NOMO-1 treated with dmso at 0.1 percent for 144 hours (cell line): ENCODE data around the gene TRPM7.
"Not testable (repeated sequence)": the region's sequence is repeated elsewhere in the genome, so short reads cannot be mapped to it uniquely, and the experiment has no call there.

Experiments
- DNase-seq: peaks from one replicate; lab custom pipeline; 2025; ENCODE audit not compliant: unreplicated experiment; lab: John Stamatoyannopoulos, UW

The TRPM7 gene

GRCh38 chr15:50686469-50687301 is at the start of gene TRPM7:
TSS of gene TRPM7 (minus strand) at chr15:50686797. CDS start at chr15:50686533, 264 bp downstream.
- DNase-seq = peak; percentile 87

GRCh38 chr15:50735156-50735555 is 48.6 kb upstream of the TRPM7 start:
- DNase-seq = no peak

- DNase-seq = no peak
These were observed 39.7 kb upstream of the TRPM7 start for GRCh38 chr15:50726315-50726714.

GRCh38 chr15:50718700-50719125 is 32.1 kb upstream of the TRPM7 start:
- DNase-seq = no peak

- DNase-seq = no peak
These were observed 25.4 kb upstream of the TRPM7 start for GRCh38 chr15:50712018-50712417.

GRCh38 chr15:50710585-50710984 is 24.0 kb upstream of the TRPM7 start:
- no peak for DNase-seq

- DNase-seq = no peak
These were observed 21.4 kb upstream of the TRPM7 start for GRCh38 chr15:50707878-50708427.

- no peak for DNase-seq
These were observed 16.3 kb upstream of the TRPM7 start for GRCh38 chr15:50702762-50703334.

GRCh38 chr15:50698101-50698500 is 11.5 kb upstream of the TRPM7 start:
- no peak for DNase-seq

- no peak for DNase-seq
These were observed 10.7 kb upstream of the TRPM7 start for GRCh38 chr15:50697109-50697797.

- DNase-seq = not testable (repeated sequence)
These were observed 8.1 kb upstream of the TRPM7 start for GRCh38 chr15:50694634-50695165.

GRCh38 chr15:50687302-50687902 is 805 bp upstream of the TRPM7 start:
- no peak for DNase-seq

GRCh38 chr15:50685976-50686468 is 575 bp downstream of the TRPM7 start:
- peak; percentile 23 for DNase-seq

- no peak for DNase-seq
These were observed 1.2 kb downstream of the TRPM7 start for GRCh38 chr15:50685191-50685975.

- no peak for DNase-seq
These were observed 5.1 kb downstream of the TRPM7 start for GRCh38 chr15:50681467-50681866.

GRCh38 chr15:50676799-50677483 is 9.7 kb downstream of the TRPM7 start:
- DNase-seq = no peak

GRCh38 chr15:50675535-50676144 is 11.0 kb downstream of the TRPM7 start:
- DNase-seq = no peak

- DNase-seq = no peak
These were observed 16.5 kb downstream of the TRPM7 start for GRCh38 chr15:50670115-50670514.

GRCh38 chr15:50669611-50670010 is 17.0 kb downstream of the TRPM7 start:
- no peak for DNase-seq
